GM19023 (cell line): ENCODE data around the gene CAV1.

Experiments
- ATAC-seq: cut with Tn5 transposase; IDR thresholded peaks from one replicate; pipeline ENCODE4 v1.9.1; 2021; ENCODE audit warnings: mild to moderate bottlenecking, moderate library complexity; ENCODE audit not compliant: unreplicated experiment

Gene CAV1

GRCh38 chr7:116528008-116528789, 3.4 kb downstream of the CAV1 start:
- no peak for ATAC-seq

GRCh38 chr7:116529250-116529649, 4.4 kb downstream of the CAV1 start:
- no peak for ATAC-seq

GRCh38 chr7:116530107-116530820, 5.4 kb downstream of the CAV1 start:
- ATAC-seq: no peak

- no peak for ATAC-seq
Measured at GRCh38 chr7:116532102-116532688, 7.4 kb downstream of the CAV1 start.

- no peak for ATAC-seq
Measured at GRCh38 chr7:116534790-116535189, 10.0 kb downstream of the CAV1 start.

GRCh38 chr7:116535416-116535815, 10.6 kb downstream of the CAV1 start:
- ATAC-seq: no peak

- ATAC-seq: no peak
Measured at GRCh38 chr7:116538138-116538537, 13.3 kb downstream of the CAV1 start.

- ATAC-seq: no peak
Measured at GRCh38 chr7:116539879-116540278, 15.0 kb downstream of the CAV1 start.

- no peak for ATAC-seq
Measured at GRCh38 chr7:116540743-116541142, 15.9 kb downstream of the CAV1 start.

GRCh38 chr7:116541951-116542350, 17.1 kb downstream of the CAV1 start:
- no peak for ATAC-seq

- ATAC-seq: no peak
Measured at GRCh38 chr7:116542618-116543017, 17.8 kb downstream of the CAV1 start.

- ATAC-seq: no peak
Measured at GRCh38 chr7:116543664-116544063, 18.8 kb downstream of the CAV1 start.

- ATAC-seq: no peak
Measured at GRCh38 chr7:116544487-116544886, 19.7 kb downstream of the CAV1 start.

GRCh38 chr7:116545411-116545993, 20.7 kb downstream of the CAV1 start:
- ATAC-seq: no peak

GRCh38 chr7:116546054-116546453, 21.2 kb downstream of the CAV1 start:
- no peak for ATAC-seq

GRCh38 chr7:116546916-116547315, 22.1 kb downstream of the CAV1 start:
- no peak for ATAC-seq

- ATAC-seq: no peak
Measured at GRCh38 chr7:116547347-116547746, 22.5 kb downstream of the CAV1 start.

GRCh38 chr7:116548506-116548905, 23.7 kb downstream of the CAV1 start:
- peak; percentile 81 for ATAC-seq

GRCh38 chr7:116549370-116549769, 24.5 kb downstream of the CAV1 start:
- no peak for ATAC-seq

- ATAC-seq: no peak
Measured at GRCh38 chr7:116551692-116552091, 26.9 kb downstream of the CAV1 start.

- ATAC-seq: no peak
Measured at GRCh38 chr7:116552602-116553001, 27.8 kb downstream of the CAV1 start.
